Hair follicular keratinocyte (primary cell): ENCODE measurements around the gene PTGDR. TPM values are rescaled to one million over a fixed set of nuclear protein-coding genes. Genes with fewer than 3 reads are reported as not detected.

ENCODE experiments used
- total RNA-seq: library from RNA; depleted of rRNA; stranded (reverse); fragments of >200 nt; gene quantifications from 2 replicates; pipeline ENCODE4 v1.2.3, GENCODE V29; 2015

Gene PTGDR, protein sequence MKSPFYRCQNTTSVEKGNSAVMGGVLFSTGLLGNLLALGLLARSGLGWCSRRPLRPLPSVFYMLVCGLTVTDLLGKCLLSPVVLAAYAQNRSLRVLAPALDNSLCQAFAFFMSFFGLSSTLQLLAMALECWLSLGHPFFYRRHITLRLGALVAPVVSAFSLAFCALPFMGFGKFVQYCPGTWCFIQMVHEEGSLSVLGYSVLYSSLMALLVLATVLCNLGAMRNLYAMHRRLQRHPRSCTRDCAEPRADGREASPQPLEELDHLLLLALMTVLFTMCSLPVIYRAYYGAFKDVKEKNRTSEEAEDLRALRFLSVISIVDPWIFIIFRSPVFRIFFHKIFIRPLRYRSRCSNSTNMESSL
- not detected in 2 replicates for total RNA-seq

DNA sequence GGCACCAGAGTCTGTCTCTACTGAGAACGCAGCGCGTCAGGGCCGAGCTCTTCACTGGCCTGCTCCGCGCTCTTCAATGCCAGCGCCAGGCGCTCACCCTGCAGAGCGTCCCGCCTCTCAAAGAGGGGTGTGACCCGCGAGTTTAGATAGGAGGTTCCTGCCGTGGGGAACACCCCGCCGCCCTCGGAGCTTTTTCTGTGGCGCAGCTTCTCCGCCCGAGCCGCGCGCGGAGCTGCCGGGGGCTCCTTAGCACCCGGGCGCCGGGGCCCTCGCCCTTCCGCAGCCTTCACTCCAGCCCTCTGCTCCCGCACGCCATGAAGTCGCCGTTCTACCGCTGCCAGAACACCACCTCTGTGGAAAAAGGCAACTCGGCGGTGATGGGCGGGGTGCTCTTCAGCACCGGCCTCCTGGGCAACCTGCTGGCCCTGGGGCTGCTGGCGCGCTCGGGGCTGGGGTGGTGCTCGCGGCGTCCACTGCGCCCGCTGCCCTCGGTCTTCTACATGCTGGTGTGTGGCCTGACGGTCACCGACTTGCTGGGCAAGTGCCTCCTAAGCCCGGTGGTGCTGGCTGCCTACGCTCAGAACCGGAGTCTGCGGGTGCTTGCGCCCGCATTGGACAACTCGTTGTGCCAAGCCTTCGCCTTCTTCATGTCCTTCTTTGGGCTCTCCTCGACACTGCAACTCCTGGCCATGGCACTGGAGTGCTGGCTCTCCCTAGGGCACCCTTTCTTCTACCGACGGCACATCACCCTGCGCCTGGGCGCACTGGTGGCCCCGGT is at the start of gene PTGDR:
Gene PTGDR (plus strand): TSS at position 198 of the 778 bp plus-strand sequence. CDS start 117 bp downstream, at position 315.

DNA sequence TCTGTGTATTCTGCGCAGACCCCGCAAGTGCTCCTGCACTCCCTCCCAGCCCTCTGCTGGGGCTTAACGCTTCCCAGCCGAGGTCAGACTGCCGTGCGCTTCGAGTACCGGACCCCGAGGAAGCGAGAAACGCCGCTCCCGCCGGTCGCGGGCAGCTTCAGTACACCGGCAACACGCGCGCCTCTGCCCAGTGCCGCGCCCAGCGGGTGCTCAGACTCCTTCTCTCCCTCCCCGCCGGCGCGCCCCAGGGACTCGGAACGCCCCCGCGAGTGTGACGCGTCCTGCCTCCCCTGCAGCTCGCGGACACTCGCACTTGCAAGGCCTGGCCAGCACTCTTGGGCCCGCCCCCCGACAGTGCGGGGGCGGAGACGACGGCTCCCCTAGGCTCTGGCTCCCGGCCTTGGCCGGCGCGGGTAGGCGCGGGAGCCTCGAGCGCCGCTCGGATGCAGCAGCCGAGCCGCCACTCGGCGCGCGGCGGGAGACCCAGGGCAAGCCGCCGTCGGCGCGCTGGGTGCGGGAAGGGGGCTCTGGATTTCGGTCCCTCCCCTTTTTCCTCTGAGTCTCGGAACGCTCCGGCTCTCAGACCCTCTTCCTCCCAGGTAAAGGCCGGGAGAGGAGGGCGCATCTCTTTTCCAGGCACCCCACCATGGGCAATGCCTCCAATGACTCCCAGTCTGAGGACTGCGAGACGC is 46.6 kb downstream of the PTGDR start, which contains the start of gene PTGER2:
Gene PTGER2 (plus strand): TSS at position 410 of the 692 bp plus-strand sequence. CDS start 237 bp downstream, at position 647.

Other genes with a start within 250 kb of the PTGDR start
- 0.23 and 1.6 TPM in 2 replicates for gene NID2, start 198.6 kb upstream of the PTGDR start, total RNA-seq
- 0.84 and 1.2 TPM in 2 replicates for gene PTGER2, start 46.6 kb downstream of the PTGDR start, total RNA-seq